HFF-Myc (cell line): ENCODE measurements around the gene SOD2.
"Not testable (repeated sequence)": the region's sequence is repeated elsewhere in the genome, so short reads cannot be mapped to it uniquely, and the experiment has no call there.

ENCODE experiments used
- DNase-seq: peaks from one replicate; pipeline ENCODE4 v3.0.0-alpha.2; 2011; ENCODE audit warnings: low read depth; ENCODE audit errors: extremely low read depth
- H3K4me3 ChIP-seq: replicated peaks from 2 replicates; pipeline ENCODE4 v1.5.1; 2011; ENCODE audit warnings: low read depth, mild to moderate bottlenecking, control low read depth, low read length
- TF ChIP-seq, protein P1 (sequence below): IDR thresholded peaks from 2 replicates; pipeline ENCODE4 v1.5.1; 2012; ENCODE audit warnings: mild to moderate bottlenecking, low read depth, low read length, control low read depth; ENCODE audit errors: missing control alignments

Gene SOD2

DNA sequence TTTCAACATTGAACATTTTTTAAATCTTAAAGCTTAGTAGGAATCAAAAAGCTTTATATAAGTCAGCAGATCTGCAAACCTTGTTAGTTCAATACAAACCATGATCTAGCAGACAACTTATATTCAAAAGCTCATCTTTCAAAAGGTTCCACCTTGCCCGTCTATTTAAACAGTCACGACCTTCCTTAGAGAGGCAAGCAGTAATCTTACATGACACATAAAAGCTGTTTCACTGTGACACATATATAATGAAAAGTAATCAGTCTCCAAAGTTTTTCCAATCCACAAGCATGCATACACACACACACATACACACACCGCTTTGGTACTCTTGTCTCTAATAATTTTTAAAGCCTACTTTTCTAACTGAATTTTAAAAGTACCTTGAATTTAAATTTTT is 12.9 kb downstream of the SOD2 start:
- TF ChIP-seq, protein P1, sequence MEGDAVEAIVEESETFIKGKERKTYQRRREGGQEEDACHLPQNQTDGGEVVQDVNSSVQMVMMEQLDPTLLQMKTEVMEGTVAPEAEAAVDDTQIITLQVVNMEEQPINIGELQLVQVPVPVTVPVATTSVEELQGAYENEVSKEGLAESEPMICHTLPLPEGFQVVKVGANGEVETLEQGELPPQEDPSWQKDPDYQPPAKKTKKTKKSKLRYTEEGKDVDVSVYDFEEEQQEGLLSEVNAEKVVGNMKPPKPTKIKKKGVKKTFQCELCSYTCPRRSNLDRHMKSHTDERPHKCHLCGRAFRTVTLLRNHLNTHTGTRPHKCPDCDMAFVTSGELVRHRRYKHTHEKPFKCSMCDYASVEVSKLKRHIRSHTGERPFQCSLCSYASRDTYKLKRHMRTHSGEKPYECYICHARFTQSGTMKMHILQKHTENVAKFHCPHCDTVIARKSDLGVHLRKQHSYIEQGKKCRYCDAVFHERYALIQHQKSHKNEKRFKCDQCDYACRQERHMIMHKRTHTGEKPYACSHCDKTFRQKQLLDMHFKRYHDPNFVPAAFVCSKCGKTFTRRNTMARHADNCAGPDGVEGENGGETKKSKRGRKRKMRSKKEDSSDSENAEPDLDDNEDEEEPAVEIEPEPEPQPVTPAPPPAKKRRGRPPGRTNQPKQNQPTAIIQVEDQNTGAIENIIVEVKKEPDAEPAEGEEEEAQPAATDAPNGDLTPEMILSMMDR, result no peak
- DNase-seq, result no peak
- H3K4me3 ChIP-seq, result no peak overlapping the region

DNA sequence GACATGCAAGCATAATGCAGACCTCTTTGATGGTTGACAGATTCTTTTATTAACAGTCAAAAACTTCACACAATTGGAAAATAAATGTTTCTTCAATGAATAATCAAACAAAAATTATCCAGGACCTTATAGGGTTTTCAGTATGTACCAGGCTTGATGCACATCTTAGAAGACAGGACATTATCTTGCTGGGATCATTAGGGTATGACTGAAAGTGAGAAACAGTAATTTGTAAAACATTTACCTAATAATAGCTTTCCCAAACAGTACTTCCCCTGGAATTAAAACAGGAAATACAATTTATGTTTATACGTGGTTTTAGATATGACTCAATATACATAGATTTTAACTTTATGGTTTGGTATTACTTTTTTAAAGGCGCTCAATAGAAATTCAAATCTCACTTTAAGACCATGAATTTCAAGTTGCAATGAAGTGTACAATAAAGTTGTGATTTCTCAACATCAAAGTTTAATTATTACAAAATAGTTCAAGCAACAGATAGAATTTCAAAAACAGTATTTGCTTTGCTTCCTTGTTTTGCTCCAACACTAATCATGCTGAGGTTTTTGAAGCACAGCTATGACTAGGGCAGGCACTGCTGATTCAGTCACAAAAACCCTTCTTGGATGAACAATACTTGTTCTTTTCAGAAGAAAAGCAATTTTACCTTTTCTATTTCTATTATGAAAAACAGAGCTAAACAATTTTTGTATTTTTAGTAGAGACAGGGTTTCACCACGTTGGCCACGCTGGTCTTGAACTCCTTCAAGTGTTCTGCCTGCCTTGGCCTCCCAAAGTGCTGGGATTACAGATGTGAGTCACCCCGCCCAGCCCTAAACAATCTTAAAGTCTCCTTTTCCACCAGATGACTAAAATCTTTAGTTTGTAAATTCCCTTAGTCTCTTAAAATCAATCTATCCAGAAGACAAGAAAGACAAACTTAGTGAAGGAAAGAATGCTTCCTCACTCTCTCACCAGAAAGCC is 13.7 kb downstream of the SOD2 start:
- H3K4me3 ChIP-seq, result no peak overlapping the region
- TF ChIP-seq, protein P1, result no peak
- no peak for DNase-seq

DNA sequence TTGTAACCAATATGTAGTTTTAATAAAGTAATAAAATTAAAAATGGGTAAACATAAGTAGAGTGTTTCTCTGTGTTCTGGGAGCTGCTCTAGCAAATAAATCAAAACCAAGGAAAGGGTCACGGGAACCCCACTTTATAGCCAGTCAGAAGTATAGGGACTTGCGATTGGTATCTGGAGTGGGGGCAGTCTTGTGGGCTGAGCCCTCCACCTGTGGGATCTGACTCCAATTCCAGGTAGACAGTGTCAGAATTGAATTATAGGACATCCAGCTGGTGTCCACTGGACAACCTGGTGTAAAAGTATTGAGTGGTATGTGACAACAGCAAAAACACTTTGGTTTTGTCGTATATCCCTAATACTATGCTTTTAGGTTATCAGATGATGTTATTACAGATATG is 14.5 kb downstream of the SOD2 start:
- no peak overlapping the region for H3K4me3 ChIP-seq
- TF ChIP-seq, protein P1, result no peak
- DNase-seq, result no peak

DNA sequence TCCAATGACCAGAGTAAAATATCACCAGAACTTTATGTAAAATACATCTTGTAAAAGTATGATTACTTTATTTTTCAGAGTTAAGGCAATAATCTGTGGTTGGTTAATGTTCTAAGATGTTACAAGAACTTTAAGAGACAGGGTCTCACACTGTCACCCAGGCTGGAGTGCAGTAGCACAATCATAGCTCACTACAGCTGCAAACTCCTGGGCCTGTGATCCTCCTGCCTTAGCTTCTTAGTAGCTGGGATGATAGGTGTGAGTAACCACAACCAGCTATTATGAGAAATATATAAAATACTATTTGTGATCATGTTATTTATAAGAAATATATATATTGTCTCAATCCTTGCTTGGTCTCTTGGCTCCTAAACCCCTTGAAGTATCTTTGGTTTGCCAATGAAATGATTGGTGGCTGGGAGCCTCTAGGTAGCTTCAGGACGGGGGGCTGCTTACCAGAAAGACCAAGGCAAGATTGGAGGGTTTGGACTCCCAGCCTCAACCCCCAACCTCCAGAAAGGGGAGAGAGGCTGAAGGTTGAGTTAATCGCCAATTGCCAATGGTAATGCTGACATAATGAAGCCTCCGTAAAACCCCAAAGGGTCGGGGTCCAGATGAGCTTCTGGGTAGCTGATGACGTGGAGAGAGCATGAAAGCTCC is 15.4 kb downstream of the SOD2 start:
- TF ChIP-seq, protein P1, result no peak
- DNase-seq, result no peak
- no peak overlapping the region for H3K4me3 ChIP-seq

DNA sequence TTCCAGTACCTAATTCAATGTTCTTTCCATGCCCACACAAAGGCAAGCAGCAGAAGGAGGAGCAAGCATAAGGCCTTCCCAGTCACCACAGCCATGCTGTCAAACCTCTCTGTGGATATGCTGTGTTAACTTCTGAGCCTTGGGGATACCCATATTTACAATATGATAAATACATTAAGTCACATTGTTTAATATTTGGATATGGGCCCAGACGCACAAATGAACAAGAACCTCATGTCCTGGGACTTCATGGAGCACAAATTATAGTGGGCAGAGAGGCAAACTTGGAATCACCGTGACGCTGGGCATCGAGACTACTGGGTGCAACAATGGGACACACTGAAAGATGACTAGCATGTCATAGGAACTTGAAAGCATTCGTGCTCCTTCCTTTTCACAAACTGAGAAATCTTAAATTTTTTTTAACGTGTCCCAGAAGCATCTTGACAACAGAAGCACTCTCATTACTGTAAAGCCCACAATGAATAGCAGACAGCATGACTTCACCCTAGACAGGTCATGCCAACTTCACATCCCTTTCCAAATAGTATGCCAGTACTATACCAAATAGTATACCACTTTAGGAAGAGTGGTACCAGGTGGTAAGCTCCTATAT is 16.0 kb downstream of the SOD2 start:
- no peak for DNase-seq
- TF ChIP-seq, protein P1, result no peak
- no peak overlapping the region for H3K4me3 ChIP-seq

DNA sequence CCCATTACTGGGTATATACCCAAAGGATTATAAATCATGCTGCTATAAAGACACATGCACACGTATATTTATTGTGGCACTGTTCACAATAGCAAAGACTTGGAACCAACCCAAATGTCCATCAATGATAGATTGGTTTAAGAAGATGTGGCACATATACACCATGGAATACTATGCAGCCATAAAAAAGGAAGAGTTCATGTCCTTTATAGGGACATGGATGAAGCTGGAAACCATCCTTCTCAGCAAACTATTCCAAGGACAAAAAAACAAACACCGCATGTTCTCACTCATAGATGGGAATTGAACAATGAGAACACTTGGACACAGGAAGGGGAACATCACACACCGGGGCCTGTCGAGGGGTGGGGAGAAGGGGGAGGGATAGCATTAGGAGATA is 16.8 kb downstream of the SOD2 start:
- not testable (repeated sequence) for H3K4me3 ChIP-seq, DNase-seq
